HG03045 (cell line): ENCODE measurements around the gene DCC.

Source experiments
- ATAC-seq: cut with Tn5 transposase; IDR thresholded peaks from one replicate; pipeline ENCODE4 v1.9.1; 2021; ENCODE audit warnings: mild to moderate bottlenecking, moderate library complexity; ENCODE audit not compliant: unreplicated experiment

Gene DCC

DNA sequence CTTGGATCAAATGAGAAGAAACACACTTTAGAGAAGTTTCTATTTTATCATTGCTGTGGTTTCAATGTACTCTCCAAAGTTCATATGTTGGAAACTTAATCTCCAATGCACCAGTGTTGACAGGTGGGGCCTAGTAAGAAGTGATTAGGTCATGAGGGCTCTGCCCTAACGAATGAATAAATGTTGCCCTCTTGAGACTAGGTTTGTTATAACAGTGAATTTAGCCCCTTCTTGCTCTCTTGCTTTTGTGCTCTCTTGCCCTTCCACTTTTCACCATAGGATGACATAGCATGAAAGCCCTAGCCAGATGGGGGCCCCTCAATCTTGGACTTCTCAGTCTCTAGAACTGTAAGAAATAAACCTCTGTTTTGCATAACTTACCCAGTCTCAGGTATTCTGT is 664.8 kb downstream of the DCC start:
- ATAC-seq, result no peak

- ATAC-seq, result no peak
Measured at GRCh38 chr18:53018791-53019190, 678.8 kb downstream of the DCC start.

GRCh38 chr18:53025247-53025646 is 685.2 kb downstream of the DCC start:
- no peak for ATAC-seq

- no peak for ATAC-seq
Measured at GRCh38 chr18:53028565-53028964, 688.6 kb downstream of the DCC start.

DNA sequence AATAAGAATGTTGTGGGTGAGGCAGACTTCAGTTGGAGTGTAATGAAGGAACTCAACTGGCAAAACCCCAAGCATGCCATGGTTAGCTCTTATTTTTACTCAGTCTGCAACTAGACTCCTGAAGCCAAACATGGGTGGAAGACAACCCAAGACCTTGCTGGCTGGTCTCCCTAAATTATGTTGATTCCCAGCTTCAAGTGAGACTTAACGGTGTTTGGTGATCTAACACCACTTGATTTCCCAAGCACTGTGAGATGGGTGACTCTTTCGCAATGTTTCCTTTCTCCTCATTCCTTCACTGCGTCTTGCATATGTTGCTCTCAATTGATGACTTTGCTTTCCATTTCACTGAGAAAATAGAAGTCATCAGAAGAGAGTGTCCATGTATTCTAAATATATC is 693.1 kb downstream of the DCC start:
- ATAC-seq, result no peak

GRCh38 chr18:53038608-53039007 is 698.6 kb downstream of the DCC start:
- ATAC-seq, result no peak

DNA sequence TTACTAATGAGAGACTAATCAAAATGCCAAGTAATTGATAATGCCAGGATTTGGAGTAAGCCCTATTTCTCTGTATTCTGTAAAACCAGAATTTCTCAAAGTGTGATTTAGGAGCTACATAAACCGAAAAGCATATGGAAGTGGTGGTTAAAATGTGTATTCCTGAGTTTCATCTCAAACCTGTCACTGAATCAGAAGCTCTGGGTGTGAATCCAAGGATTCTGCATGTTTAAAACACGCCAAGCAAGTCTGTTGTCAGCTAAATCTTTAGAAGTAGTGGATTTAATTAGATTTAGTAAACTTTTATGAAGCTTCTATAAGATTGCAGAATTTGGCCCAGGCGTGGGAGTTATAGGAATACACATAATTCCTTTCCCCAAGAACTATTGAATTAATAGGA is 700.3 kb downstream of the DCC start:
- no peak for ATAC-seq

DNA sequence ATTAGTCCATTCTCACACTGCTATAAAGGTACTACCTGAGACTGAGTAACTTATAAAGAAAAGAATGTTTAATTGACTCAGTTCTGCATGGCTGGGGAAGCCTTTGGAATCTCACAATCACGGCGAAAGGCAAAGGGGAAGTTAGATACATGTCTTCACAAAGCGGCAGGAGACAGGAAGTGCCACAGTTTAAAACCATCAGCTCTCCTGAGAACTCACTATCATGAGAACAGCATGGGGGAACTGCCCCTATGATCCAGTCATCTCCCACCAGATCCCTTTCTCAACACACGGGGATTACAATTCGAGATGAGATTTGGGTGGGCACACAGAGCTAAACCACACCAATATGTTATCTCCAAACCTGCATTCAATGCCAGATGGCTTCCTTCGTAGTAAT is 716.1 kb downstream of the DCC start:
- no peak for ATAC-seq

GRCh38 chr18:53070788-53071187 is 730.8 kb downstream of the DCC start:
- no peak for ATAC-seq

GRCh38 chr18:53080687-53081086 is 740.7 kb downstream of the DCC start:
- ATAC-seq, result no peak

- no peak for ATAC-seq
Measured at GRCh38 chr18:53093636-53094035, 753.6 kb downstream of the DCC start.

- no peak for ATAC-seq
Measured at GRCh38 chr18:53101536-53102105, 761.6 kb downstream of the DCC start.

DNA sequence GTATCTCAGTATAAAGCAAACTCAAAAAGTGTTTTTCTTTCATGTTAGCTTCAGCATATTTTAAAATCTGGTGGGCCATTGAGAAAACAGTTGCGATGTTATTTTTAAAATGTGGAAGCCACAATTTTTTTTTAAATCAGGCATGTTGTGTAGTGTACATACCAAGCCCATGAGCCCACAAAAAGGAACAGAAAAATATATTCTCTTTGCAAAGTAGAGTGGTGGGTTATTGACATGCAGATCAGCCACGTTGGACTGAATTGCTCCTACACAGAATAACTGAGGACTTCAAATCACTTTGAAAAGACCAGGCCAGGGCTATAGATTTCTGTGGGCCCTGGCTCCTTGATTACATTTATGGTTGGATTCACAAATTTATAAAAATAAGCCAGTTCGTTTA is 774.4 kb downstream of the DCC start:
- ATAC-seq, result no peak

DNA sequence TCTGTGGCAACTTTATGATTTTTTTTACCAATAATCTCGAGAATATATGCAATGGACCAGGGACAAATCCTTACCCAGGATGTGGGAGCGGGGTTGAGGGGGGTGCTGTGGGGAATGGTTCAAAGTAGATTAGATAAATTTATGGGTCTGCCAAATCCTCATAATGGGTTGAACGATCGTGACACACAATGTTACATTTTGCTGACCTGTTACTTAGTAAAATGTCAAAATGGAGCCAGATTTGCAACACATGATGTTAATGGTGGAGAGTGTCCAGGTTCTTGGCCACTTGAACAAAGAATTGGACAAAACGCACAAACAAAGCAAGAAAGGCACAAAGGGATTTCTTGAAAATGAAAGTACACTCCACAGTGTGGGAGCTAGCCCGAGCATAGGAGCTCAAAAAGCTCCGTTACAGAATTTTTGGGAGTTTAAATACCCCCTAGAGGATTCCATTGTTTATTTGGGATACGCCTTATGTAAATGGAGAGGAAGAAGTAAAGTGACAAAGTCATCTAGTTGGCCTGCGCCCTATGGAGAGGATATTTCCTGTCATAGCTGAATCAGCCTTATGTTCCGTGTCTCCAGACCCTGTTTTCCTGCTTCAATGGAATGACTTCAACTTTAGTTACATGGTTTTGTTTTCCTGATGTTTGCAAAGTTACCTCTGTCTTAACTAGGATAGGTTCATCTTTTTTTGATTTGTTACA is 776.0 kb downstream of the DCC start:
- no peak for ATAC-seq

DNA sequence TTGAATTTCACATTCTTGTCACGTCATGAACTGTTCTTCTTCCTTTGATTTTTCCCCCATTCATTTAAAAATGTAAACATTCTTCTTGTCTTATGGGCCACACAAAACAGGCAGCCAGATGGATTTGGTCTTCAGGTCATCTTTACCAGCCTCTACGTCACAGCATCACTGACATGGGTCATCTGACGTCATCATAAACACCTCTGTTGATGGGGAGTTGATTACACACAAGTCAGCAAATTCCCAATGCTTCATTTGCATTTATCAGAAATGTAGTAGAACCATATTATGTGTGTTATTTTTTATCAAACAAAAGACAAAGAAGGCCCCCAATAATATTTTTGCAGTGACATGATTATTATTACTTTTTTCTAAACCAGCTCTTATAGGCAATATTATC is 777.9 kb downstream of the DCC start:
- no peak for ATAC-seq

DNA sequence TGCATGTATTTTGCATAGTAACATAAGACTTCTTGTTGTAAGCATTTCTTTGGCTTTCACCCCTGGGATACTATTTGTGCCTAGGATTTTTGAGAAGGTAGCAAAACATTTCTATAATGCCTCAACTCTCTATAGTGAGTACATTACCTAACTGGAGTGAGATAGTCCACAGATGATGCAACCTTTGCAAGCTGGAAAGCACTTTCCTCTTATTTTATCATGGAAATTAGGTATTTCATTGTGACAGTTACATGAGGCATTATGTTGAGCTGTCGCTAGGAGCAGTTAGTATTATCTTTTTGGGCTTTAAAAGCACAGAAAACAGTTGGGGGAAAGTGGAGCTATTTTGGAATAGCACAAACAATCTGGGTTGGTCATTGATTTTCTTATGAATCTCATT is 786.2 kb downstream of the DCC start:
- ATAC-seq, result no peak

- ATAC-seq, result no peak
Measured at GRCh38 chr18:53131001-53131400, 791.0 kb downstream of the DCC start.

- ATAC-seq, result no peak
Measured at GRCh38 chr18:53134711-53135110, 794.7 kb downstream of the DCC start.

DNA sequence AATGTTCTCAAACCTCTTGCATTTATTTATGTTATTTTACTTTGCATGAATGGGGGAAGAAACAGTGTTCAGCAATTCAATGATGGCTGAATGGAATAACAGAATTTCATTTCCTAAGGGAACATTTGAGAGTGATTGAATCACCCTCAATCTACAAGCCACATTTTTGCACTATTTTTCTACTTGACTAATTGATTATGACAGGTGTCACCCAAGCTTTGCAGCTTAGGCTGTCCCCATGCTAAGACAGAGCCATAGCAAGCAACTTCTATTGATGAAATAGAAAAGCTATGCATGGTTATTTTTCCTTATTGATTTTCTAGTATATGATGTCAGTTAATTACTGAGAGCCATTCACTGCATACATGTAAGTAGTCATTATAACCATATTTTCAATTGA is 795.7 kb downstream of the DCC start:
- ATAC-seq, result no peak

GRCh38 chr18:53139746-53140500 is 799.9 kb downstream of the DCC start:
- no peak for ATAC-seq

- no peak for ATAC-seq
Measured at GRCh38 chr18:53142005-53142404, 802.0 kb downstream of the DCC start.

DNA sequence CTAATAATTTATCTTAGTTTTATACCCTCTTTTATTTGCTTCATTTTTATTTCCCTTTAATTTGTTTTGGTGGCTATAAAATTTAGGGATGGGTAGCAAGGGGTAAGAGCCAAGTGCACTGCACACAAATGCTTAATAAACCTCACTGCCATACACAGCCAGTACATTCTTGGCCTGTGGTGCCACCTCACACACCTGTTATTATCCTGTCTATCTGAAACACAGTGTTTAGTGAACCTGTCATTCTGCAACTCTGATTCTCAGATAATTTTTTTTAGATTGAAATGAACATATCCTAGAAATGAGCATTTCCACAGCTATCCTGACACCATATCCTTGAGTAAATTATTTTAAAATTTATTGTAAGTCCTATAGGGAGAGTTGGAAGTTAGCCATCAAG is 807.5 kb downstream of the DCC start:
- ATAC-seq, result no peak
